Measurements from ENCODE around the gene RPS6KA3. TPM values are rescaled to one million over a fixed set of nuclear protein-coding genes. Genes with fewer than 3 reads are reported as not detected.

RPS6KA3 gene
- total RNA-seq, 4 donors from 2014 or later, result 48.9 to 59.0 (median 50.6) TPM

- intact Hi-C loops (cut with DNase I; ENCODE audit: low total_unique reads), result no loop called here
- H3K9me3 ChIP-seq, result no peaks in the 10 kb centered on the region
- no peak overlapping the region for H3K4me3 ChIP-seq
- no peaks in the 10 kb centered on the region for H3K27me3 ChIP-seq
- TF ChIP-seq POLR2A (IDR thresholded peaks at IDR 0.05), result no peak
- no peak for TF ChIP-seq CTCF (IDR thresholded peaks at IDR 0.05)
- no peak overlapping the region for H3K27ac ChIP-seq
- no peaks in the 10 kb centered on the region for H3K4me1 ChIP-seq
- H3K36me3 ChIP-seq, result no peaks in the 10 kb centered on the region
- no peak for DNase-seq
Observed at GRCh38 chrX:20248592-20249192, 18.0 kb downstream of the RPS6KA3 start.

GRCh38 chrX:20244931-20245330 lies 21.8 kb downstream of the RPS6KA3 start:
- intact Hi-C loops (cut with DNase I; ENCODE audit: low total_unique reads), result no loop called here
- peak in 1 of 2 donors; percentile 32 for DNase-seq

GRCh38 chrX:20240201-20240600 lies 26.5 kb downstream of the RPS6KA3 start:
- intact Hi-C loops (cut with DNase I; ENCODE audit: low total_unique reads), result no loop called here
- no peak for DNase-seq
- H3K36me3 ChIP-seq, result no peaks in the 10 kb centered on the region
- H3K9me3 ChIP-seq, result peaks cover 0 to 3% of the 10 kb centered on the region in 2 donors
- no peak overlapping the region for H3K27ac ChIP-seq
- no peaks in the 10 kb centered on the region for H3K4me1 ChIP-seq
- H3K27me3 ChIP-seq, result no peaks in the 10 kb centered on the region
- TF ChIP-seq POLR2A (IDR thresholded peaks at IDR 0.05) (no peak), CTCF (IDR thresholded peaks at IDR 0.05) (no peak)
- H3K4me3 ChIP-seq, result no peak overlapping the region

More at GRCh38 chrX:20244931-20245330, 21.8 kb downstream of the RPS6KA3 start:
- Histone ChIP-seq H3K4me3 (no peak overlapping the region), H3K4me1 (no peaks in the 10 kb centered on the region), H3K9me3 (no peaks in the 10 kb centered on the region), H3K36me3 (no peaks in the 10 kb centered on the region), H3K27ac (no peak overlapping the region), H3K27me3 (no peaks in the 10 kb centered on the region)
- TF ChIP-seq CTCF (IDR thresholded peaks at IDR 0.05) (no peak), POLR2A (IDR thresholded peaks at IDR 0.05) (no peak)

- intact Hi-C loops (cut with DNase I; ENCODE audit: low total_unique reads), result no loop called here
- TF ChIP-seq POLR2A (IDR thresholded peaks at IDR 0.05) (no peak), CTCF (IDR thresholded peaks at IDR 0.05) (no peak)
- DNase-seq, result no peak
- Histone ChIP-seq H3K27ac (no peak overlapping the region), H3K4me1 (no peaks in the 10 kb centered on the region), H3K9me3 (peaks cover 0 to 3% of the 10 kb centered on the region in 2 donors), H3K4me3 (no peak overlapping the region), H3K36me3 (no peaks in the 10 kb centered on the region), H3K27me3 (no peaks in the 10 kb centered on the region)
Observed at GRCh38 chrX:20237864-20238263, 28.8 kb downstream of the RPS6KA3 start.

GRCh38 chrX:20235755-20236154 lies 31.0 kb downstream of the RPS6KA3 start:
- H3K4me1 ChIP-seq, result no peaks in the 10 kb centered on the region
- intact Hi-C loops (cut with DNase I; ENCODE audit: low total_unique reads), result no loop called here
- TF ChIP-seq POLR2A (IDR thresholded peaks at IDR 0.05), result no peak
- no peak for TF ChIP-seq CTCF (IDR thresholded peaks at IDR 0.05)
- no peaks in the 10 kb centered on the region for H3K36me3 ChIP-seq
- H3K27ac ChIP-seq, result no peak overlapping the region
- DNase-seq, result no peak
- peaks cover 0 to 3% of the 10 kb centered on the region in 2 donors for H3K9me3 ChIP-seq
- H3K4me3 ChIP-seq, result no peak overlapping the region
- no peaks in the 10 kb centered on the region for H3K27me3 ChIP-seq

Measured in uterus (tissue), 4 donors.